ENCODE data around the gene CDX1.

CDX1 gene

DNA sequence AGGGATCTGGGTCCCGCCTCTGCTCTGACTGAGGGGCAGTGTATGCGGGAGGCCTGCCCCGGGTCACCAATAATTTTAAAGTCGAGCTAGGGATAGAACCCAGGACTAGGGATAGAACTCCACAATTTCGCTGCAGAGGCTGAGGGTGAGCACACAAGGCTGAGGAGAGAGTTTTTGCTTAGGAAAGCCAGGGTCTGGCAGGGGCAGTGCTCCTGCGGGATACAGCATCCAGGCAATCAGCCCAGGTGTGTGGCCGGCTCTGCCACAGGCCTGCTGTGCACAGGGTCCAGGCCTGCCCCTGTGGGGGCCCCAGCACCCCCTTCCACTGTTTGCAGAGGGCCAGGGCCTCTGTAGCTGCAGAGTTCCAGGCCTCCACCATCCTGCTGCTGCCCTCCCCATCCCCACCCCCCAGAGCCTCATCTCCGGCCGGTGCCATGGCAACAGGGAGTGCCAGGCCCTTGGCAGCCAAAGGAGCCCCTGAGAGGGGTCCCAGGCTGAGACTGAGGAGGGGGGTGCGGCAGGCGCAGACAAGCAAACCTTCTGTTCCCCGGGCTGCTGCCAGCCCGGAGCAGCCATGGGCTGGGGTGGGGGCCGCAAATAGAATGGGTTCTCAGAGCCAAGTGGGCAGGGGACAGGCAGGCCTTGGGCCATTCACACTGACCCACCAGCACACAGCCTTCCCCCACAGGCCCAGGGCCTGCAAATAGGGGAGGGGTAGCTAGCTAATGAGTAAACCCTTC, 19.5 kb upstream of the CDX1 start:
- no peak for DNase-seq

DNA sequence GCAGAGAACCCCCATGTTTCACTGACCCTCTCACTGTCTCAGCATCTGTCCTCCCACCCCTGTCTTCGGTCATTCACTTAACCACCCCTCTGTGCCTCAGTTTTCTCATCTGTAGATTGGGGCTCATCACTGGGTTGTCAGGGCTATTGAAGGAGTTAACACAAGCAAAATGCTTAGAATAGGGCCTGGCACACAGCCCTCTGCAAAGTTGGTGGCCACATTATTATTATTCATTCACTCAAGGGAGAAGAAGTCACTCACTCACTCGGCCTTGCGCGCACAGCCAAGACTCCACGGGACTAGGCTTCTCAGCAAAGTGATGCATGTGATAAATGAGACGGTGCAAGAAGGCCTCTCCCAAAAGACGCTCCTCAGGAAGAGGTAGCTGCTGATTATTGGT, 18.9 kb upstream of the CDX1 start:
- DNase-seq = no peak

DNA sequence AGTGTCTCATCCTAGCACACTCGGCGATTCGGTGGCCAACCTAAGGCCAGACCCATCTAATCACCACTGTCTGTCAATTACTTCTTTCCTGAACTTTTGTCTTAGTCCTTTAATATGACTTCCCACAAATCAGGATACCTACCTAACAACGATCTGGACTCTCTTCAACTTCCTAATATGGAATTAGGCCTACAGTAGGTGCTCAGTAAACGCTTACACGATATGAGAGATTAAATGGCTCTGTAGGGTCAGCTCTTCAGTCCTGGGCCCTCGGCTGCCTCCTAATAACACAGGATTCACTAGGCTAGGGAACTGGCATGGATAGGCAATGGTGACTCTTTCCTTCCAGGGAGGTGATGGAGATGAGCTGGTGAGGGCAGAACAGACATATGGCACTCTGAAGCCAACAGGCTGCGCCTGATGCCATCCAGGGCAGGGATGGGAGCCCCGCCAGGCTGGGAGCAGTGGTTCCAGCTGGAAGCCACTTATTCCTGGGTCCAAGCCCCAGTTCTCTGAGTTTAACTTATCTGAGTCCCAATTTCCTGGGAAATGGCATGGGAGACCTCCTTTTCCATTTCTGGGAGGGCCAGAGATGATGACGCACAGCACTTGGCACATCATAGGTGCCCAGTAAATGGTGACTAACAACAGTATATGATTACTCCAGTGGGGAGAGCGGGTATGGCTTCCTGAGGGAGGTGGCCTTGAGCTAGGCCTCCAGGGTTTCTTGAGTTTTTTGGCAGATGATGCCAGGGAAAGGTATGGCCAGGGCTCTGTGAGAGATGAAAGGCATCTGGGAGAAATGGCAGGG, 18.3 kb upstream of the CDX1 start:
- no peak for DNase-seq

DNA sequence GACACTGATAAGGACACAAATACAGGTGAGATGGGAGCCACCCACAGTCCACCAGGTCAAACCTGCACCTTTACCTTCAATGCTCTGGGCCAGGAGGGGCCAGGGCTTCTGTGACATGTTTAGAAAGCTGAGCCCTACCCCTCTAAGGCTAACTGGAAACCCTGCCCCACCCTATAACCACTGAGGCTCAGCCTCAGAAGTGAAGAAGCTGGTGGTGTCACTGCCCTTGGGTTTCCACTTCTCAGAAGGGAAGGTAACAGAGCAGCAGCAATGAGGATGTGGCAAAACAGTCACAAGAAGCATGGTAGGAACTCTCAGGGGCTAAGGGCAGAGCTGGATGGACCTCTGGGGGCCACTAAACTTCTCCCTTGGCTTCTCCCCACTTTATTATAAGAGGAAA, 17.0 kb upstream of the CDX1 start:
- DNase-seq = no peak

DNA sequence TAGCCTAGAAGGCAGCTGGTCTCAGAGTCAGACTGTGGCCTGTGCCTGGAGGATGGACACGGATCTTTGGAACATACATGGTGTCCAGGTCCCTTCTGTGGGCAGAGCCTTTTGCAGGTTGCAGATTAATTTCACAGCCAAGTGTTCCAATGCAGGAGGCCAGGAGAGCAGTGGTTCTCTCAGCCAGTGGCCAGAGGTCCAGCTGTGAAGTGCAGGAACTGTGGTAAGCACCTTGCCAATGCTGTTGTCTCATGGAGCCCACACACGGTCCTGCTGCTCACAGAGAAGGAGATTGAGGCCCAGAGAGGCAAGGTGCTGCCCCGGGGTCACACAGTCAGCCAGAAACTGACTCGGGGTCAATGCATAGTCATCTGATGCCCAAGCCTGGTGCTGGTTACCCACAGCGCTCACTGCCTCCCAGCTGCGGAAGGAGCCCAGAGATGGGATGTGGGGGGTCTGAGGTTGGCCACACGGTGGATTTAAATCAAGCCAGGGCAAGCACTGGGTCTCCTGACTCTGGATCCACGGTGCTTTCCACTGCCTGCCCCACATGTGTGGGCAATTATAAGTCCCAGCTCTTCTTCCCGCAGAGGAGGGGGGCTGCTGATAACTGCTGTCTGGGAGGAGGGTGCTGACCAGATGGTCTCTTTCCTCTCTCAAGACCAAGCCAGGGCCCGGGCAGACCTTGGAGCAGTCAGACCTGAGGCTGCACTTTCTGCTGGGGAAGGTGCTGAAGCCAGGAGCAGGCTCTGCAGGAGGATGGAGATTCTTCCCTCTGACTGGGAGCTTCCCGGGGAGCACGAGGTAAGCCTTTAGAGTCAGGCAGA, 13.7 kb upstream of the CDX1 start:
- DNase-seq = no peak

DNA sequence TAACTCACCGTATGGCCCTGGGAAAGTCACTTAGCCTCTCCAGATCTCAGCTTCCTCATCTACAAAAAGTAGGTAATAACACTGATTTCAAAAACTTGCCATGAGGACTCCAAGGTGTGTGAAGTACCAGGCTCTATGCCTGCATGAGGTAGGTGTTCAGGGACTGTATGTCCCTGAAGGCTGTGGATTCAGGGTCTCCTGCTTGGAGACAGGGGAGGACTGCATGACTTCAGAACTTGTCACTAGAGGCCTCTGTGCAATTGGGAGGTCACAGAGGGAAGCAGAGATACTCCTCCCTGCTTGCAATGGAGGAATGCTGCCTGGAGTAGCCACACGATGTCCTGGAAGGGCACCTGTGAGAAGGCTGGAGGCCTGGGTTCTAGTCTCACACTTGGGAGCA, 13.1 kb upstream of the CDX1 start:
- DNase-seq = no peak

DNA sequence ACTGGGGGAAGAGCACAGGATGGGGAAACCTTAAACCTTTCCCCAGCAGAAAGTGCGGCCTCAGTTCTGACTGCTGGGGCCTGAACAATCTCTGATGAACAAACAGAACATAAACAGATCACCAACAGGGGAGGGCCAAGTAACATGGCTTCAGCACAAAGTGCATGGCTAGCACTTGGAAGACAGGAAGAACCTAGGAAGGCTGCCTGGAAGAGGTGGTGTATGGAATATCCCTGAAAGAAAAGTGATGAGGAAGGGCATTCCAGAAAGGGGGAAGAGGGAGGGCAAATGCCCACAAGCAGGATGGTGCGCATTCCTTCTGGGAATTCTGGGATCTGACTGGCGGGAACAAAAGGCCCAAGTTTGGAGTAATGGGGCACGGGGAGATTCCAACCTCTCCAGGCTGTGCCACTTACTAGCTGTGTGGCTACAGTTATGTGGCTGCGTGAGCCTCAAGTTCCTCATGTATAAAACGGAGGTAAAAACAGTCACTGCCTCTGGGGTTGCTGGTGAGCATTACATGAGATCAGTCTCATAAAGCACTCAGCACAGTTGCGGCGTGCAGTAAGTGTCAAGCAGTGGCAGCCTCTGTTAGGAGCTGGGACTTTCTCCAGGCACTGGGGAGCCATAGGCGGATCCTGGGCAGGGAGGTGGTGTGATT, 12.5 kb upstream of the CDX1 start:
- DNase-seq = no peak

DNA sequence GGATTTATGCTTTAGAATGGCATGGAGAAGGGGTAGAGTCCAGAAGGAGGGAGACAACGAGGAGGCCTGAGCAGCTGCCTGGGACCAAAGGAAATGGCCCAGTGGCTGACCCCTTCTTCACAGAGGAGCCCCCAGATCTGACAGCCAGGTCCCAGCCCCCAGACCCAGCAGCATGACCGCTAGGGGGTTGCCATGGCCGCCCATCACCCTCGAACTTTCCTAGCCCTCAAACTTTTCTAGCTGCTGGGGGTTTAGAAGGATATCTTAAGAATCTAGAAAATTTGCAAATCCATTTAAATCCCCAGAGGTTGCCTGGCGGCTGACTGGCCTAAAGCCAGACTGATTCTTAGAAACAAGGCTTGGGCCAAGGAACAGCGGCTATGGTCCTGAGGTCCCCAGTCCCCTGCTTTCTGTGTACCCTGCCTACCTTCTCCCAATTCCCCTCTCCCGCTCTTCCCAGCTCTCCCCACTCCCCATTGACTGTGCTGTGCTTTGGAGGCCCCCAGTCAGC, 11.9 kb upstream of the CDX1 start:
- no peak for DNase-seq

DNA sequence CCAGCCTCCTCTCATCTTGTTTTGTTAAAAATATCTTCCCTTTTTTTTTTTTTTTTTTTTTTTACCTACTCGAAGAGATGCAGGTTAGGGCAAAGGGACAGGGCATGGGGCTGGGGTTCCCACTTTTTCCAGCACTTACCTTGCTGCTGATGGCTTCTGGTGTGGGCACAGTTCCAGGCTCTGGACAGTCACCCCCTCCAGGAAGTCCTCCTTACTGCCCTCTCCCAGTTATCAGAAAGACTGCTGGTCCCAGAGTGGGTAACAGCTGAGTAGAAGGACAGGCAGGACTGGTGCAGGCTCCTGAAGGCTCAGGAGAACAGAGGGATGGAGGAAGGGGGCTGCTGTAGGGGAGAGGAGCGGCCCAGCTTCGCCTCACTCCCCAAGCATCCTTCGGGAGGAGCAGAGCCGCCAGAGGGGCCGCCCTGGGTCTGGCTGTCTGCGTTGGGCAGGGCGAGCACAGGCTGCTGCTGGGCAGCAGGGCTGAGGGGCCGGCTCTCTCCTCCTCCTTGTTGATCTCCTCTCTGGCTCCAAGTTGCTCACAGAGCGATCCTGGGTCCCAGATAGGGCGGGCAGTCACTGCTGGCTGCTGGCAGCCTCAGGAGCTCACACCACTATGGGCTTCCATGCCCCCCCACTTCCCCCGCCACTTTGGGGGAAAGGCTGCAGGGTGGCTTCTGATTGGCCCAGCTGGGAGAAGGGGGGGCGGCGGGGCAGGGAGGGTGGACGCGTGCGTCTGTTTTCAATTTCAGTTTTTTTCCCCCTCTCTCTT, 11.1 kb upstream of the CDX1 start, which contains the start of gene PDGFRB:
Gene PDGFRB (minus strand): TSS at position 588 of the 769 bp plus-strand sequence. CDS start 18,798 bp downstream, outside the sequence.
- DNase-seq = peak; percentile 36

DNA sequence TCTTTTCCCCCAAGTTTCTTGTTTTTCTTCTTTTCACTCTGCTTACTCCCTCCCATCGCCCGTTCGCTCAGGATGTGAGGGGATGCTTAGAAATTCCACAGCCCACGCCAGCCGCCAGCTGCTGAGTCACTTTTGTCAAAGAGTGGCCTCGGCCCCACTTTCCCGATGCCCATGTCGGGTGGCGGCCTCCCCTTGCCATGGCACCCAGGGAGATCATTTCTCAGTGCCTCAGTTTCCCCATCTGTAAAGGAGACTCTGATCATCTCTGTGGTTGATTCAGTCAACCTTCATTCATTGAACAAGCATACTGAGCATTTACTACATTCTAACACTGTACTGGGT, 10.6 kb upstream of the CDX1 start:
- DNase-seq = no peak

DNA sequence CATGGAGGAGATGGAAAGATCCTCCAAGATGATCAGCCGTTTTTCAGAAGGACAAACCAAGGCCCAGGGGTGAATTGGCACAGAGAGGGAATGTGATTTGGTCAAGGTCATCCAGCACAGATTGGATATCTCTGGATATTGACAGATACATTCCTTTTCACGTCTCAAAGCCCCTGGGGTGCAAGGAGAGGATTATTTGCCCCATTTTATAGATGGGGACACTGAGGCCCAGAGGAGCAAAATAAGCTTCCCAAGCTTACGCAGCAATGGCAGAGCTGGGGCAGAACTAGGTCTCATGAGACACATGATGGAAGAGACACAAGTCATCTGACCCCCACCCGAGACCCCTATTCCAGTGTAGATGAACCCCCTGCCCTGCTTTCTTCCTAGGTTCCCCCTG, 10.0 kb upstream of the CDX1 start:
- no peak for DNase-seq

DNA sequence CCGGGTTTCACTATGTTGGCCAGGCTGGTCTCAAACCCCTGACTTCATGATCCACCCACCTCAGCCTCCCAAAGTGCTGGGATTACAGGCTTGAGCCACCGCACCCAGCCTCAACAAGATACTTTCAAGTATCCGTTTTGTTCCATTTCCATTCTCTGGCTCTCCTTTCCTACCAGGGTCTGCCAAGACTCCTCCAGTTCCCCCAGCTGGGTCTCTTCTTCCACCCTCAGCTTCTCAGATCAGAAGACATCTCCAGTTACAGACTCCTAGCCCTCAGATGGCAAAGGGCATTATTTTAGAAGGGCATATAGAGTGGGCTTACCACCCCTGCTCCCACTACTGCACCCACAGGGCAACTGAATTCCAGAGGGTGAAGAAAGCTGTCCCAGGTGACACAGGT, 9.4 kb upstream of the CDX1 start:
- no peak for DNase-seq

DNA sequence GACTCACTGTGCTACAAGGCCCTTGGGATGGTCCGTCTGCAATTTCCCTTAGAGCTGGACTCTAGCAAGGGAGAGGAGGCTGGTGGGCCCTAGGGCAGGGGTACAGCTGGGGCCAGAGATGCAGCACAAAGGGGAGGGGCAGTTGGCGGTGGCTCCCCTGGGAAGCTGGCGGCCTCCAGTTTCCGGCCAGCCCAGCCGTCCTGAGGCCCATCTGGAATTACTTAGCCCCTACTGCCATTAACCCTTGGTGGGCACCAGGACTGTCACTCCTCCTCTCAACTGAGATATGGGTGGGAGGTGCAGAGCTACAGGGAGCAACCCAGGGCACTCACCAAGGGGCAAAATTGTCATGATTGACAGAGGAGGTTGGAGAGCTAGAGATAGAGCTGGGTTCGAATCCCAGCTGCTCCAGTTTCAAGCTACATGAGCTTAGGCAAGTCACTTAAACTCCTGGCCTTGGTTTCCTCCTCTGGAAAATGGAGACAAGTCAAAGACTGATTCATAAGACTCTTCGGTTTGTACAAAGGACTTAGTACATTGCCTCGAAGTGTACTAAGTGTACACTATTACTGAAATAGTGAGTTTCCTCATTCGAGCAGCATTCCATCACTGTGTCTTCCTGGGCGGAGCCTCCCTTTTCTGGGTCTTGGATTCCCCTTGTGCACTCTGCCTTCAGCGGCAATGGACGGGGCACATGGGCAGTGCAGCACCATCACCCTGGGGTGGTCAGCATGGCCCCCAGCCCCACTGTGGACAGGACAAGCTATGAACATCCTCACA, 8.2 kb upstream of the CDX1 start:
- DNase-seq = no peak

DNA sequence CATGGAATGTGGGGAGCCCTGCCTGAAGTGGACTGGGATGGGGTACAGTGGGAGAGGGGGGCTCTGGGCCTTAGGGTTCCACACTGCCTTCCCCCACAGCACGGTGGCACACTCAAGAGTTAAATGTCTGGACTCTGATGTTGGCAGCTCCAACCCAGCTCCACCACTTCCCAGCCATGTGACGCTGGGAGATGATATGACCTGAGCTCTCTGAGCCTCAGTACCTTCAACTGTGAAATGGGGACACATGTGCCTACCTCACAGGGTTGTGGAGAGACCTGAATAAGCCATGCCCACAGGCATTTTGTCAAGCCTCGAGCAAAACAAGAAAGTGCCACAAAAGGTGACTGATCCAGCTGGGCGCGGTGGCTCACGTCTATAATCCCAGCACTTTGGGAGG, 7.5 kb upstream of the CDX1 start:
- DNase-seq = no peak

DNA sequence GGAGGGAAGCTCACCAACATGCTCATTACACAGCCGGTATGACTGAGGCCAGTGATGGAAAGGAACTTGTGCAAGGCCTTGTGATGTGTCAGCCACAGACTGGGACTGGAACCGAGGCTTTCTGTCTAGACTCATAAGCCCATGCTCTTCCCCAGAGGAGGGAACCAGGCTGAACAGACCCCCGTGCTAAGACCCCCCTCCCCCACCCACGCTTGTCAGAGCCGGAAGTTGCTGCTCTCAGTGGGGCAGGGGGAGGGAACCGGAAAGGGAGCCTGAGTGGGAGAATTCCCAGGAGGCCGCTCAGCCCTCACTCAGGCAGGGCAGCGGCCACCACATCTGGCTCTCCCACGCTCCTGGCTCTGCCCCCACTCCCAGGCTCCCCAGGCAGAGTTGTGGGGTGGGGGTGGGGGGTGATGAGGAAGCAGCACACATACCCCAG, 6.8 kb upstream of the CDX1 start:
- DNase-seq = peak; percentile 22

DNA sequence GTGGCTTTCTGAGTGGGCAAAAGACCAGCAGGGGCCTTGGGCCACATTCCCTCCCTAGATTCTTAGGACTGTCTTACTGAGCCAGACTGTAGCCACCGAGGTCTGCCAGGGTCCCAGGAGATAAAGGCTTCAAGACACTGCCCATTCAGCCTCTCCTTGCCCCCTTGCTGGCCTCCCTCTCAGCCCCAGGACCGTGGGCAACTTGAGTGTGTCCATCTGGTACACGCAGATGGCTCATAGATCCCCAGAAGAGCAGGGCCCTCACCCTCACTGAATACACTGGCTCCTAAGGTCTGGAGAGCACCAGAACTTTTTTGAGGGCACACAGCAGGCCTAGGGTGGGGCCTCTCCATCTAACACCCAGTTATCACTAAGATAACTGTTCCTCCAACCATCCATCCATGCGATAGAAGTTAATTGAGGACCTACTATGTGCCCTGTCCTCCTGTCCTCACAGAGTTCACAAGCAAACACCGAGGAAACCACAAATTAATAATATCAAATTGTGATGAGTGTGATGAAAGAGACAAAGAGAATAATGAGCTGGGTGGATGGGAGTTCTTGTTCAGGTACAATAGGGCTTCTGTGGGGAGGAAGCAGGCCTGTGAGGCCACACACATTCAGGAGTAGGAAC, 6.0 kb upstream of the CDX1 start:
- DNase-seq = no peak

DNA sequence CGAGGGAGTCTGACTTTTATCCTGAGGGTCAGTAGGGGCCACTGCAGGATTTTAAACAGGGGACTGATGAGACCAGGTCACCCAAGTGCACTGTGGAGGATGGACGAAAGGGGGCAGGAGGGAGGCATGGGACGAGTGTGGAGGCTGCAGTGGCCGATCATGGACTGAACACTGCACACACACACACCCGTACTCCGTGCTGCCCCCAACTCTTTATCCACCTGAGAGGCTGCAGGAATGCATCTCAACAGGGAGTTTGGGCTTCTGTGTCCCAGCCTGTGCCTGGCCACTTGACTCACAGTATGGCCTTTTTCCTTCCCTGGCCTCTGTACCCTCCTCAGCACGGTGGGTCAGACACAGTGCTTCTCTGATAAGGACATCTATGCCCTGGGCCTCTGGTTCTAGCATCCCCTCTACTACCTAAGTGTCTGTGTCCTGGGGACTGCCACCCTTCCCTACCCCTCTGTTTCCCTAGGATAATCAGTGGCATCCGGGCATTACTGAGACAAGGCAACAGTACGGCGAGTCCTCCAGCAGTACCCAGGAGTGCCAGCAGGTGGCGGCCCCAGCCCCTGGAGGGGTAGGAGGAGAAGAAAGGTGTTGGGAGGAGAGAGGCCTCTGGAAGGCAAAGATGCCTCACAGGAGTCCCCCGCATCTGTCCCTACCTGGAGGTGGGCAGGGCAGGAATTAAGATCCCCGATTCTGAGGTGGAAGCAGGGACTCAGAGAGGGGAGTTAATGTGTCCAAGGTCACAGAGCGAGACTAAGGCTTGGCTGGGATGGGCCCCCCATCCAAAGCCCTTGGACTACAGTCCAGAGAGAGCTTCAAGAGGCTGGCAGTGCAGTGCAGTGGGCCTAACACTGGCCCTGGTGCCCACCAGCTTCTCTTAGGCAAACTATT, 5.1 kb upstream of the CDX1 start:
- peak; percentile 69 for DNase-seq

DNA sequence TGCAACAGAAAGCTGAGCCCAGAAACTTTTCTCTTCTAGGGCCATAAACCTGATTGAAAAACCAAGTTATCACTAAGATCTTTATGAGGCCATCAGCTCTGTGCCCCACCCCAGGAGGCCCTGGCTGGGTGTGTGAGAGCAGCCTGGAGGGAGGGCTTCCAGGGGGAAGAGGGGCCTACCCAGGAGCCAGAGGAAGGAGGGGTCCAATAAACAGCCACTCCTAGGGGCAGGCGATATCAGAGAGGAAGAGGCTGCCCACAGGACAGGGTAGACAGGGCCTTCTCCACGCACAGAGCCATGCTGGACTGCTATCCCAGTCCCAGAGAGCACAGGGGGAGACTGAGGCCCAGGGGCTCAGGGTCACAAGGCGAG, 4.5 kb upstream of the CDX1 start:
- no peak for DNase-seq

DNA sequence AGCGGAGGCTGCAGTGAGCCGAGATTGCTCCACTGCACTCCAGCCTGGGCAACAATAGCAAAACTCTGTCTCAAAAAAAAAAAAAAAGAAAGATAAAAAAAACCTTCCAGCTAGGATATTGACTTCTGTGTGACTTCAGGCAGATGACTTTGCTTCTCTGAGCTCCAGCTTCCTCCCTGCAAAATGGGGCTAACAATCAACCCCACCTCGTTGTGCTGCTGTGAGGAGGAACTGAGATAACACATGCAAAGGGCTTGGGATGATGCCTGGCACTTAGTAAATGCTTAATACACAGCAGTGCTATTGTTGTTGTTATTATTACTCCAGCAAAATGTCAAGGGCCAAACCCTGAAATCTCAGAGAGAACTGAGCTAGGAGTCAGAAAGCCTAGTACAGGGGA, 3.5 kb upstream of the CDX1 start:
- DNase-seq = no peak
